8988T (cell line): ENCODE data around the gene NTNG1.
"Not testable (repeated sequence)": the region's sequence is repeated elsewhere in the genome, so short reads cannot be mapped to it uniquely, and the experiment has no call there.

Experiments used
- DNase-seq: peaks from one replicate; pipeline ENCODE4 v3.0.0; 2011

NTNG1 gene

GRCh38 chr1:107147843-107148242 lies 7.0 kb downstream of the NTNG1 start:
- DNase-seq = no peak

GRCh38 chr1:107149946-107150345 lies 9.1 kb downstream of the NTNG1 start:
- DNase-seq = no peak

- DNase-seq = no peak
These were observed 10.5 kb downstream of the NTNG1 start for GRCh38 chr1:107151295-107151694.

GRCh38 chr1:107152395-107152794 lies 11.6 kb downstream of the NTNG1 start:
- DNase-seq = no peak

GRCh38 chr1:107153014-107153413 lies 12.2 kb downstream of the NTNG1 start:
- DNase-seq = no peak

- DNase-seq = no peak
These were observed 17.7 kb downstream of the NTNG1 start for GRCh38 chr1:107158496-107158895.

- no peak for DNase-seq
These were observed 18.2 kb downstream of the NTNG1 start for GRCh38 chr1:107158991-107159390.

GRCh38 chr1:107162745-107163144 lies 21.9 kb downstream of the NTNG1 start:
- DNase-seq = no peak

- not testable (repeated sequence) for DNase-seq
These were observed 24.1 kb downstream of the NTNG1 start for GRCh38 chr1:107164901-107165300.

- no peak for DNase-seq
These were observed 28.8 kb downstream of the NTNG1 start for GRCh38 chr1:107169615-107170014.

GRCh38 chr1:107171333-107171732 lies 30.5 kb downstream of the NTNG1 start:
- no peak for DNase-seq

GRCh38 chr1:107172450-107173170 lies 31.8 kb downstream of the NTNG1 start:
- DNase-seq = no peak

- DNase-seq = no peak
These were observed 34.5 kb downstream of the NTNG1 start for GRCh38 chr1:107175102-107175909.

GRCh38 chr1:107181253-107181969 lies 40.6 kb downstream of the NTNG1 start:
- DNase-seq = no peak

- no peak for DNase-seq
These were observed 42.2 kb downstream of the NTNG1 start for GRCh38 chr1:107183011-107183410.

GRCh38 chr1:107184888-107185287 lies 44.0 kb downstream of the NTNG1 start:
- DNase-seq = no peak

GRCh38 chr1:107187399-107187798 lies 46.6 kb downstream of the NTNG1 start:
- DNase-seq = no peak

GRCh38 chr1:107188160-107188559 lies 47.3 kb downstream of the NTNG1 start:
- DNase-seq = no peak

GRCh38 chr1:107194380-107194779 lies 53.5 kb downstream of the NTNG1 start:
- no peak for DNase-seq

- DNase-seq = no peak
These were observed 54.6 kb downstream of the NTNG1 start for GRCh38 chr1:107195476-107195875.

GRCh38 chr1:107196973-107197562 lies 56.2 kb downstream of the NTNG1 start:
- DNase-seq = no peak

- no peak for DNase-seq
These were observed 57.7 kb downstream of the NTNG1 start for GRCh38 chr1:107198561-107198960.

- DNase-seq = no peak
These were observed 59.8 kb downstream of the NTNG1 start for GRCh38 chr1:107200631-107201030.
